ENCODE data around the gene ALG3. TPM values are rescaled to one million over a fixed set of nuclear protein-coding genes. Genes with fewer than 3 reads are reported as not detected.

ALG3 gene
- total RNA-seq, 1 experiment from 2014 or later: 62.2 TPM

DNA sequence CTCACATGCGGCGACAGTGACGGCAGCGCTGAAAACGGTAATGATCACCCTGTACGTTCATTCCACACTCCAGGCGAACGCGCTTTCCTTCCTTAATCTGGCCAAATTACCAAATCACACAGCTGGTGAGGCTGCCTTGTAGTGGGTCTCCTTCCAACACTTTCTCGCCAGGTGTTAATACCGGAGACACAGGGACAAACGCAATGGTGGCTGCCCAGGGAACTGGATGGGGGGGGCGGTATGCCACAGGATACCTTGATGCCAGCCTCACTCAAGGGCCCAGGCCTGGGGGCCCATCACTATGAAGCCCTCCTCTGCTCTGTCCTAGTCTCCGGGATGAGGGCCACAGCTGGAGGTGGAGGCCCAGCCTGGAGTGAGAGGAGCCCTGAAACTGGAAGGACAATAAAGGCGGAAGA is 14.0 kb upstream of the ALG3 start:
- Histone ChIP-seq H3K79me2 (ENCODE audit: insufficient read depth, low read length) (no peaks in the 10 kb centered on the region), H2BK15ac (ENCODE audit: low read depth, low read length) (no peak overlapping the region), H2AFZ (ENCODE audit: low read length) (no peak overlapping the region), H3K23ac (ENCODE audit: insufficient read length, low read depth, low read length) (no peak overlapping the region), H4K20me1 (ENCODE audit: control insufficient read depth, insufficient read depth, insufficient read length) (no peaks in the 10 kb centered on the region), H3K18ac (ENCODE audit: insufficient read length, low read depth, low read length) (no peak overlapping the region), H4K8ac (replicated peaks; ENCODE audit: insufficient read length, low read depth, low read length) (no peak overlapping the region), H2BK12ac (ENCODE audit: insufficient read length, low read depth, low read length) (no peak overlapping the region), H3K27ac (ENCODE audit: insufficient read length, low read depth, low read length) (no peak overlapping the region), H2BK5ac (ENCODE audit: insufficient read length, low read length) (no peak overlapping the region), H3K4ac (ENCODE audit: low read depth, low read length) (no peak overlapping the region), H4K91ac (ENCODE audit: insufficient read length, low read depth, low read length) (no peak overlapping the region), H3K23me2 (ENCODE audit: insufficient read length, low read depth, low read length, poor library complexity, severe bottlenecking) (peaks cover 21% of the 10 kb centered on the region), H3K79me1 (ENCODE audit: insufficient read depth, low read depth, low read length, poor library complexity, severe bottlenecking) (no peaks in the 10 kb centered on the region), H3T11ph (ENCODE audit: low read length) (no peak overlapping the region), H3K27me3 (ENCODE audit: insufficient read depth, low read length) (peaks cover 14% of the 10 kb centered on the region; the same call in 1 of the 2 replicates), H3K56ac (ENCODE audit: insufficient read length, low read depth, low read length) (no peak overlapping the region), H3K4me2 (ENCODE audit: insufficient read depth, insufficient read length, low read length) (peak overlapping the region; percentile 89), H2AK5ac (ENCODE audit: insufficient read length, low read length) (no peak overlapping the region), H3K4me1 (ENCODE audit: insufficient read depth, low read length) (no peaks in the 10 kb centered on the region), H4K5ac (ENCODE audit: insufficient read length, low read depth, low read length) (no peak overlapping the region), H3K14ac (ENCODE audit: insufficient read depth, low read length) (no peak overlapping the region), H3K9ac (ENCODE audit: extremely low read depth, insufficient read length, low read length) (no peak overlapping the region), H3K9me3 (ENCODE audit: control insufficient read depth, low read depth, low read length) (no peaks in the 10 kb centered on the region), H2BK120ac (ENCODE audit: low read depth, low read length, poor library complexity, severe bottlenecking) (no peak overlapping the region), H2BK20ac (ENCODE audit: low read depth, low read length, poor library complexity, severe bottlenecking) (no peak overlapping the region)
- H3K36me3 Mint-ChIP-seq (ENCODE audit: insufficient read depth in 1 of 3, low read depth in 3 of 3): peaks cover 0 to 8% (median 3%) of the 10 kb centered on the region in 3 experiments; a peak in 5 of 7 replicates
- peak overlapping the region; percentile 81 to 86 for H3K4me3 Mint-ChIP-seq
- peaks cover 5% of the 10 kb centered on the region in 2 experiments; a peak in 2 of 5 replicates for H3K9me3 Mint-ChIP-seq
- peaks cover 70% of the 10 kb centered on the region for H3K27me3 Mint-ChIP-seq (ENCODE audit: low read depth)
- DNase-seq: no peak
- no peak overlapping the region for H3K27ac Mint-ChIP-seq
- no CpG with 5 or more reads among the region's 15 CpGs for WGBS (ENCODE audit: extremely low coverage, insufficient read length, low lambda C conversion rate)
- TF ChIP-seq, protein P1, sequence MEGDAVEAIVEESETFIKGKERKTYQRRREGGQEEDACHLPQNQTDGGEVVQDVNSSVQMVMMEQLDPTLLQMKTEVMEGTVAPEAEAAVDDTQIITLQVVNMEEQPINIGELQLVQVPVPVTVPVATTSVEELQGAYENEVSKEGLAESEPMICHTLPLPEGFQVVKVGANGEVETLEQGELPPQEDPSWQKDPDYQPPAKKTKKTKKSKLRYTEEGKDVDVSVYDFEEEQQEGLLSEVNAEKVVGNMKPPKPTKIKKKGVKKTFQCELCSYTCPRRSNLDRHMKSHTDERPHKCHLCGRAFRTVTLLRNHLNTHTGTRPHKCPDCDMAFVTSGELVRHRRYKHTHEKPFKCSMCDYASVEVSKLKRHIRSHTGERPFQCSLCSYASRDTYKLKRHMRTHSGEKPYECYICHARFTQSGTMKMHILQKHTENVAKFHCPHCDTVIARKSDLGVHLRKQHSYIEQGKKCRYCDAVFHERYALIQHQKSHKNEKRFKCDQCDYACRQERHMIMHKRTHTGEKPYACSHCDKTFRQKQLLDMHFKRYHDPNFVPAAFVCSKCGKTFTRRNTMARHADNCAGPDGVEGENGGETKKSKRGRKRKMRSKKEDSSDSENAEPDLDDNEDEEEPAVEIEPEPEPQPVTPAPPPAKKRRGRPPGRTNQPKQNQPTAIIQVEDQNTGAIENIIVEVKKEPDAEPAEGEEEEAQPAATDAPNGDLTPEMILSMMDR (conservative IDR thresholded peaks at IDR 0.05): no peak
- H3K4me1 Mint-ChIP-seq: peaks cover 18 to 19% of the 10 kb centered on the region in 2 experiments
